DOHH2 (cell line): ENCODE results near the gene MYNN.

Source experiments
- H3F3A ChIP-seq: fragments of 200-600 bp; sonication (generic), shearing (Covaris generic); 2 replicates; pipeline ENCODE4 v1.6.0; 2016; ENCODE audit warnings: antibody characterized with exemption, mild to moderate bottlenecking; ENCODE audit not compliant: control insufficient read depth, insufficient read depth
- H3K27ac ChIP-seq: fragments of 200-600 bp; sonication (generic); 2 replicates; pipeline ENCODE4 v1.5.1; 2014; ENCODE audit warnings: low read depth, mild to moderate bottlenecking, low read length, moderate library complexity
- H3K27me3 ChIP-seq: fragments of 200-600 bp; sonication (generic); 2 replicates; pipeline ENCODE4 v1.6.1; 2014; ENCODE audit warnings: mild to moderate bottlenecking, low read length, mixed read lengths; ENCODE audit not compliant: control insufficient read depth
- H3K36me3 ChIP-seq: fragments of 200-600 bp; sonication (generic); 2 replicates; pipeline ENCODE4 v1.6.1; 2014; ENCODE audit warnings: mild to moderate bottlenecking, low read length, moderate library complexity, mixed read lengths; ENCODE audit not compliant: control insufficient read depth
- H3K4me1 ChIP-seq: fragments of 200-600 bp; sonication (generic); 2 replicates; pipeline ENCODE4 v1.6.1; 2014; ENCODE audit warnings: mild to moderate bottlenecking, low read length, mixed read lengths; ENCODE audit not compliant: control insufficient read depth
- H3K4me2 ChIP-seq: fragments of 200-600 bp; sonication (generic); 2 replicates; pipeline ENCODE4 v1.6.0; 2014; ENCODE audit warnings: mild to moderate bottlenecking, low read length, moderate library complexity
- H3K4me3 ChIP-seq: fragments of 200-600 bp; sonication (generic); 2 replicates; pipeline ENCODE4 v1.5.1; 2014; ENCODE audit warnings: mild to moderate bottlenecking, low read length, mixed read lengths
- H3K79me2 ChIP-seq: fragments of 200-600 bp; sonication (generic); 2 replicates; pipeline ENCODE4 v1.6.1; 2014; ENCODE audit warnings: mild to moderate bottlenecking, low read length, mixed read lengths; ENCODE audit not compliant: control insufficient read depth
- H3K9me2 ChIP-seq: fragments of 200-600 bp; sonication (generic); replicated peaks from 2 replicates; pipeline ENCODE4 v1.6.1; 2014; ENCODE audit warnings: mild to moderate bottlenecking, low read length, mixed read lengths; ENCODE audit not compliant: control insufficient read depth
- H3K9me3 ChIP-seq: fragments of 200-600 bp; sonication (generic); 2 replicates; pipeline ENCODE4 v1.6.1; 2014; ENCODE audit warnings: antibody characterized with exemption, low read length, mixed read lengths; ENCODE audit not compliant: control insufficient read depth, insufficient read depth
- H4K20me1 ChIP-seq: fragments of 200-600 bp; sonication (generic); 2 replicates; pipeline ENCODE4 v1.6.0; 2014; ENCODE audit warnings: low read depth, mild to moderate bottlenecking, antibody characterized with exemption, low read length, moderate library complexity; ENCODE audit not compliant: control insufficient read depth, insufficient read depth
- EZH2phosphoT487 ChIP-seq: fragments of 200-600 bp; sonication (generic); IDR thresholded peaks from 2 replicates; pipeline ENCODE4 v1.6.1; 2017; ENCODE audit warnings: borderline replicate concordance, mild to moderate bottlenecking, antibody characterized with exemption, low read length, moderate library complexity, mixed read lengths
- TF ChIP-seq, protein P1 (sequence below): fragments of 200-600 bp; sonication (generic); IDR thresholded peaks from one replicate; pipeline ENCODE4 v1.5.1; 2014; ENCODE audit warnings: antibody characterized with exemption, mild to moderate bottlenecking, low read depth, low read length; ENCODE audit not compliant: poor library complexity, severe bottlenecking

MYNN gene

DNA sequence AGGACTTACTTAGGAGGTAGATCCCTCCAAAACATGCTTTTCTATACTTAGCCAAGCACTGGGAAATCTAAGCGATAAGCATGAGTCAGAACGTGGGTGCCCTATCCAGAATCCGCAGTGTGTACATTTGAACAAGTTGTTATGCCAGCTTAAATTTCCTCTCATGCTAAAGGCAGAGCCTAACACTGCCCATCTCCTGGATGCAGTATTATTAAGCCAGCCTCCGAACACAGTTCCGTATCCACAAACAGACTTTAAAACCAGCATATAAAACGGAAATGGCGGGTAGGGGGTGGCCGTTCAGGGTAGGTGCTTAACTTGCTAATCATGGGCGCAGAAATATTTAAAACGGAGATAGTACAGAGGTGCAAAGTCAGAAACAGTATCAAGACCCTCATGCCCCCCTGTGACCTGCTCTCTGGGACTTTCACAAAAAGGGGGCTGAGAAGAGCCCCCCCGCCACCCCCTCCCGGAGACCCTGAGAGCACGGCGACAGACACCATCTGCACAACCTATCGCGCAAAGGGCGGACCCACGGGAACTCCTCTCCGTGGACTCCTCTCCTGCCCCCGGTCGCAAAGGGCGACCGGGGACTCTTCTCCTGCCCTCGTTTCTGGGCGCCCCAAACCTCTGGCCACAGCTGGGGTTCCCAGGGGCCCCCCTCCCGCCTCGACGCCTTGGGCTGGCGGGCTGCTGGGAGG is 38.6 kb downstream of the MYNN start:
- Histone ChIP-seq H3K27ac (peak overlapping the region; percentile 53), H3K9me2 (no peaks in the 10 kb centered on the region), H3K9me3 (peaks cover 10% of the 10 kb centered on the region; the same call in 1 of the 2 replicates), H3K36me3 (peaks cover 3% of the 10 kb centered on the region; the same call in 1 of the 2 replicates), H4K20me1 (no peaks in the 10 kb centered on the region), H3K4me3 (peak overlapping the region; percentile 73), H3K4me1 (peaks cover 46% of the 10 kb centered on the region), H3K4me2 (peak overlapping the region; percentile 98), H3K79me2 (peaks cover 22% of the 10 kb centered on the region), H3F3A (peaks cover 16% of the 10 kb centered on the region), H3K27me3 (no peaks in the 10 kb centered on the region)
- TF ChIP-seq EZH2phosphoT487, result no peak
- TF ChIP-seq, protein P1, sequence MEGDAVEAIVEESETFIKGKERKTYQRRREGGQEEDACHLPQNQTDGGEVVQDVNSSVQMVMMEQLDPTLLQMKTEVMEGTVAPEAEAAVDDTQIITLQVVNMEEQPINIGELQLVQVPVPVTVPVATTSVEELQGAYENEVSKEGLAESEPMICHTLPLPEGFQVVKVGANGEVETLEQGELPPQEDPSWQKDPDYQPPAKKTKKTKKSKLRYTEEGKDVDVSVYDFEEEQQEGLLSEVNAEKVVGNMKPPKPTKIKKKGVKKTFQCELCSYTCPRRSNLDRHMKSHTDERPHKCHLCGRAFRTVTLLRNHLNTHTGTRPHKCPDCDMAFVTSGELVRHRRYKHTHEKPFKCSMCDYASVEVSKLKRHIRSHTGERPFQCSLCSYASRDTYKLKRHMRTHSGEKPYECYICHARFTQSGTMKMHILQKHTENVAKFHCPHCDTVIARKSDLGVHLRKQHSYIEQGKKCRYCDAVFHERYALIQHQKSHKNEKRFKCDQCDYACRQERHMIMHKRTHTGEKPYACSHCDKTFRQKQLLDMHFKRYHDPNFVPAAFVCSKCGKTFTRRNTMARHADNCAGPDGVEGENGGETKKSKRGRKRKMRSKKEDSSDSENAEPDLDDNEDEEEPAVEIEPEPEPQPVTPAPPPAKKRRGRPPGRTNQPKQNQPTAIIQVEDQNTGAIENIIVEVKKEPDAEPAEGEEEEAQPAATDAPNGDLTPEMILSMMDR, result no peak

DNA sequence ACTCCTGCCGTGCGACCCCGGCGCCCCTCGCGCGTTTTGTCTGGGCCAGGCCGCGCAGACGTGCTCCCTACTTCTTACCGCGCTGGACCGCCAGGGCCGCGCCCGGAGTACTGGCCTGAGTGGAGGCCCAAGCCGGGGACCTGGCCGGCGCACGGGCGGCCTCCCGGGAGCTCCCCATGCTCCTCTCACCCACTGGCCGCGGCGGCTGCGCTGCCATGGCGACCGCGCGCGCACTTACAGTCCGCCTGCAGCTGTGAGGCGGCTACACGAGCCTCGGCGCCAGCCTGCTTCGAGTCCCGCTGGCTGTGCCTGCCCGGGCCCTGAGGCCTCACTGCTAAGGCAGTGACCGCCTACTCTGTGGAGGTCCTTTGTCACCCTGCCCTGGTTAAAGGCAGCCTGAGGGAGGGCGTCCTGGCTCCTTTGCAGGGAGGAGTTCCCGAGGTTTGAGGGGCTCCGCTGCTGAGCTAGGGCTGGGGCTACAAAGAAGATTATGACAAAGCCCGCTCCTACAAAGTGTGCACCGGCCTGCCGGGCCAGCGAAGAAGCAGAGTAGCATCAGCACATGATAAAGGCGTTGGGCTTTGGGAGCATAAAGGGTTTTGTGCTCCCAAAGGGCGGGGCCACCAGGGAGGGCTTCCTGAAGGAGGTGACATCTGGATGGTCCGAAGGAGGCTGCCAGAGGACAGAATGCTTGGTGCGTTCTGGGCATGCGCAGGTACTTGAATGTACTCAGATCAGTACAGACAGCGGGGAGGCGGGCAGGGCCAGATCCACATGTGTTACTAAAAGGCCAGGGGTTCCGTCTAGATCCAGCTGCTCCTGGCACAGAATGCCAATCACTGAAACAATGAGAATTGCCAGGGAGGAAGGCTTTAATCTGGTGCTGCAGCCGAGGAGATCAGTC is 39.4 kb downstream of the MYNN start, which contains the start of the genes LRRC34 and LRRIQ4:
TSS of gene LRRC34 (minus strand) at position 573 of the 904 bp plus-strand sequence. CDS start at position 217, 356 bp downstream.
TSS of gene LRRIQ4 (plus strand) at position 539 of the 904 bp plus-strand sequence. CDS start 9,052 bp downstream, outside the sequence.
- TF ChIP-seq, protein P1, result no peak
- TF ChIP-seq EZH2phosphoT487, result no peak
- Histone ChIP-seq H3K9me2 (no peaks in the 10 kb centered on the region), H3F3A (peaks cover 16% of the 10 kb centered on the region), H3K27me3 (no peaks in the 10 kb centered on the region), H3K4me2 (peak within 1 kb of the TSS; percentile 98), H3K36me3 (no peaks in the 10 kb centered on the region; the same call in 1 of the 2 replicates), H3K4me1 (peaks cover 46% of the 10 kb centered on the region), H3K4me3 (peak within 1 kb of the TSS; percentile 73), H3K79me2 (peaks cover 22% of the 10 kb centered on the region), H4K20me1 (no peaks in the 10 kb centered on the region), H3K27ac (peak within 1 kb of the TSS; percentile 53), H3K9me3 (peaks cover 10% of the 10 kb centered on the region; the same call in 1 of the 2 replicates)

DNA sequence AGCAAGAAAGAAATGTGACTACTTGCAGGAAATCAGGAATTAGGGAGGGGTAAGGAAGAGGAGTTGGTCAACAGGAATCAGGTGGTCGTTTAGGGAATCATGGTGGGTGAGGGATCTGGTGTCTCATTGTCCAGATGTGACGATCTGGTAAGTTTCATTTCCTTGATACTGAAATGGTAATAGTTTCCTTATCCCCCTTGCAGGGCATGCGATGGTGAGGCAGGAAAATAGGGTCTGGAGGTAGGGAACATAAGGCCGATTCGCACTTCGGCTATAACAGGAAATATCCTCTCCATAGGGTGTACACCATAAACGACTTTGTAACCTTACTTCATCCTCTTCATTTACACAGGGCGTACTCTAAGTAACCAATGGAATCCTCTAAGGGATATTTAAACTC is 40.1 kb downstream of the MYNN start:
- peaks cover 22% of the 10 kb centered on the region for H3K79me2 ChIP-seq
- peak overlapping the region; percentile 53 for H3K27ac ChIP-seq
- H3K4me3 ChIP-seq, result peak overlapping the region; percentile 73
- H3K9me2 ChIP-seq, result no peaks in the 10 kb centered on the region
- no peaks in the 10 kb centered on the region; the same call in 1 of the 2 replicates for H3K36me3 ChIP-seq
- peak overlapping the region; percentile 98 for H3K4me2 ChIP-seq
- peaks cover 10% of the 10 kb centered on the region; the same call in 1 of the 2 replicates for H3K9me3 ChIP-seq
- no peak for TF ChIP-seq EZH2phosphoT487
- TF ChIP-seq, protein P1, result no peak
- no peaks in the 10 kb centered on the region for H4K20me1 ChIP-seq
- H3K27me3 ChIP-seq, result no peaks in the 10 kb centered on the region
- peaks cover 49% of the 10 kb centered on the region for H3K4me1 ChIP-seq
- peaks cover 16% of the 10 kb centered on the region for H3F3A ChIP-seq
